Glomerular visceral epithelial cell (primary cell): ENCODE results near the gene GNA12.
A peak's percentile ranks its signal among the peaks of the same experiment; 100 is the strongest.

Experiments used
- DNase-seq: peaks from one replicate; pipeline ENCODE4 v3.0.0-alpha.2; 2016; ENCODE audit errors: extremely low spot score

GNA12 gene

GRCh38 chr7:2779051-2779450 lies 65.1 kb downstream of the GNA12 start:
- no peak for DNase-seq

DNA sequence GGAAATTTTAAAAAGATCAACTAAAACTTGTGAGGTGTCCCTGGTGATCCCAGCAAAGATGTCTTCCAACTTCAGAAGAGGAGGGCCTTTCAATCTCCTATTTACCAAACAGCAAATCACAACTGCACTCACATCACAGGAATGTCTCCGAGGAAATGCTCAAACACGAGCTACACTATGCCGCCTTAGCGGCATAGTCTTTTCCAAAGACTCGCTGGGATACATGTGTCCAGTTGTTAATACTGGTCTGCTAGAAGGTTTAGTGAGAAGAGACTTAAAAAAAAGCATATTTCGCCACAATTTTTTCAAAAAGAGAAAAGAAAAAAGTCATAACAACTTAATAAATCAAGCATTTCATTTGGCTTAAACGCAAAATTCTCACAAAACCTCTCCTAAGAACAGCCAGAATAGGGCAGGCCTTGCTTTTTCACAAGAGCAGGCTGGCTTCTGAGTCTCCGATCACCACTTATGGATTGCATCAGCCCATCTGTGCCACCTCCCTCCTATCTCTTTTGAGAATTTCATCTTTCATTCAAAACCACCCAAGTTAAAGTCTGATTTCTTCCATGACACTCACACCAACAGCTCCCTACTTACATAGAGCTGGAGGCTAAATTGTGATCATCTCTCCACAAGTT lies 66.1 kb downstream of the GNA12 start:
- DNase-seq, result no peak

DNA sequence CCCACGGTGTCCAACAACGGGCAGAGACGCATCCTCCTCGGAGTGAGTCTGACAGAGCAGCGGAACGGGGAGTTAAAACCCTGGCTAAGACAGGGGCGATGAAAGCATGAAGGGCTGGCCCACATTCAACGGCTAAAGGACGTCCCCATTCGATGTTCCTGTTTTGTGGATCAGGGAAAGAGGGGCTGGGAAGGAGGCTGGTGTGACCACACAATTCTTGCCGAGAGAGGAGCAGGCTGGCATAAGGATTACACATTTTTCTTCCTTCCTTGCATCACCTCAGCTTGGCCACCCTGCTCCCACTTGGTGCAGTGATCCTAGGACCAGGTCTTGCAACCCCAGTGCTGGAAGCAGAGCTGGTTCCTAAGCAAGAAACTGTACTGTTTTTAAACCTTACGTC lies 67.7 kb downstream of the GNA12 start:
- DNase-seq, result no peak

DNA sequence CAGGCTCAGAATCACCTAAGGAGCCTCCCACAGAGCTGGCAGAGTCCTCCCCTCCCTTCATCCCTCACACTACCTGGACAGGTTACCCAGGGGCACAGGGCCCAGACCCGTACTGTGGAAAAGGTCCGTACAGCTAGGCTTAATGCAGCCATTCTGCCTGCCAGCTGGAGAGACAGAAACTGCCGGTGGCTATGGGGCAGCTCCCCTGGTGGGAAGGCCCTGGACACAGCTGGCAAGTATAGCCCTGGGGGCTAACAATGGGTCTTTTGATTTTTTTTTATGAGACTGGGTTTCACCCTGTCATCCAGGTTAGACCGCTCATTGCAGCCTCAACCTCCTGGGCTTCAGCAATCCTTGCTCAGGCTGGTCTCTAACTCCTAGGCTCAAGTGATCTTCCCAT lies 68.3 kb downstream of the GNA12 start:
- DNase-seq, result no peak

DNA sequence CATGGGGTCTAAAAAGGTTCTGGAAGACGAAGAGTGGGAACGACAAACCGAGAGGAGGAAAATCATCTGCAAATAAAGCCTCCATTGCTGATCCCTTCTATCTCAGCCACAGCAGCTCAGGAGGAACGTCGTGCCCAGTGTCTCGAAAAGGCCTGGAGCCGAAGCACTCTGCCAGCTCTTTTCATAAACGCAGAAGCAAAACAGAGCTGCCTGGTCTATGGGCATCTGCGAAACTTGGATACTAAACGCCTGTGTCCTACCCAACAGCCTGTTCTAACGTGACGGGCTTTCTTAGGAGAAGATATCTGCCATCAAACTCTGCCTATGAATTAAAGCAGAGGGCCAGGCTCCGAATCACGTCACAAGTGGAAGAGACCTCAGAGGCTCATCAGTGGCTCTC lies 68.7 kb downstream of the GNA12 start:
- DNase-seq, result no peak

DNA sequence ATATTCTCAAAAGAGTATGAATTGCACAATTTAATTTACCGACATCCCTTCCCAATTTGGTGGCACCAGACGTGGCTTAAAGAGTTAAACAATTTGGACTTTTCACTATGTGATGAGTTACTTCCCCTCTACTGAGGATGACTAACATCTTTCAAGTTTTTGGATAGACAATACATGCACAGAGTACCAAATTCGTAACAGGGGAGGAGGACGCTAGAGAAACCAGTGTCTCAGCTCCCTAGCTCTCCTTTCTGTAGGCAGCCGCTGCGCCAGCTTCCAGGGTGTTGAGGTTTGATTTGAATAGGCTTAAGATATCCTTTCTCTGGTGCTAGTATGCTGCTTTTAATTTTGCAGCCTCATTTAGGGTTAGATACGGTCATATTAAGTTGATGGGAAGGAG lies 69.2 kb downstream of the GNA12 start:
- no peak for DNase-seq

- no peak for DNase-seq
Measured at GRCh38 chr7:2774280-2774679, 69.8 kb downstream of the GNA12 start.

- no peak for DNase-seq
Measured at GRCh38 chr7:2773608-2774007, 70.5 kb downstream of the GNA12 start.

- DNase-seq, result no peak
Measured at GRCh38 chr7:2771274-2771731, 72.8 kb downstream of the GNA12 start.

DNA sequence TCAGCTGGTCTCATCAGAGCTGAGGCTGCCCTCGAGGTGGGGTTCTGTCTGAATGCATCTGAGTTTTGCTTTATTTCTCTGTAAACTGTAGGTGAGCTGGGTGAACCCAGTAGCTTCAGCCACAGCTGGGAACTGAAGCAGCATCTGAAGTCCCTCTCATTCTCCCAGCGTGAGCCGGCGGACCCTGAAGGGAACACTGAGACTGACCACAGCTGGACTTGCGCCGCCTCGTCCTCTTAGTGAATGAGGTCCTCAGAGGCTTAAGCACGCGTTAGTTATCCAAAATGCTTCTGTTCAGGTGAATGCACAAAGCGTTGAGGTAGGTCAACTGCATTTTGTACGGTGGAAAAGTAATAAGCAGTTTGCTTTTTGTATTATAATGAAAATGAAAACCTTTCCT lies 79.5 kb downstream of the GNA12 start:
- no peak for DNase-seq

- DNase-seq, result no peak
Measured at GRCh38 chr7:2763597-2763996, 80.5 kb downstream of the GNA12 start.

DNA sequence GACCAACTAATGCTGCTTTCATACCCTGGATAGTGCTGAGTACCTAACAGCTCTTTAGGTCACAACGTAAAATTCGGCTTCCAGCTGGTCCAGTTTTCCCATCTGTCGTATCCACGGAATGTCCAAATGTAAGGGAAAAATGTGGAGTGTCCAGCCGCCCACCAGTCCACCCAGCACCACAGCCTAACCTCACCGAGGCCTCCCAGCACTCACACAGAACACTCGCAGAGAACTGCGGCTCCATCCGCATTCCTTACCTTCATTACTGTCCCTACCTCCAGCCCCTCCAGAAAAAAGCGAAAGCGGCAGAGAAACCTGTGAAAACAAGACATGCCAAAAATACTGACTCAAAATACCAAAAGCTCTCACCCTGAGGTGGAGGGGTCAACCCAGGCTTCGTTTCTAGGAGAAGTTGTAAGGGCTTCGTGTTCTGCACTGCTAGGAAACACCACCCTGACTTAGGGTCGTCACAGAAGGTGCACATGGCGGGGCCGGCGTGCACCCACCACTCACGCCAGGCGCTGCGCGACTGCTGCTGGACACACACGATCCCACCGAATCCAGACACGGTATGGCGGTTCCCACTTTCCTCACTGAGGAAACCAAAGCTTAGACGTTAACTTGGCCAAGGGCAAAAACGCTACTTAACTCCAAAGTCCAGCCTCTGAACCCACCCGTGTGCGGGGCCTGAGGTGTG lies 82.2 kb downstream of the GNA12 start:
- DNase-seq, result no peak

- DNase-seq, result no peak
Measured at GRCh38 chr7:2761131-2761624, 82.9 kb downstream of the GNA12 start.

DNA sequence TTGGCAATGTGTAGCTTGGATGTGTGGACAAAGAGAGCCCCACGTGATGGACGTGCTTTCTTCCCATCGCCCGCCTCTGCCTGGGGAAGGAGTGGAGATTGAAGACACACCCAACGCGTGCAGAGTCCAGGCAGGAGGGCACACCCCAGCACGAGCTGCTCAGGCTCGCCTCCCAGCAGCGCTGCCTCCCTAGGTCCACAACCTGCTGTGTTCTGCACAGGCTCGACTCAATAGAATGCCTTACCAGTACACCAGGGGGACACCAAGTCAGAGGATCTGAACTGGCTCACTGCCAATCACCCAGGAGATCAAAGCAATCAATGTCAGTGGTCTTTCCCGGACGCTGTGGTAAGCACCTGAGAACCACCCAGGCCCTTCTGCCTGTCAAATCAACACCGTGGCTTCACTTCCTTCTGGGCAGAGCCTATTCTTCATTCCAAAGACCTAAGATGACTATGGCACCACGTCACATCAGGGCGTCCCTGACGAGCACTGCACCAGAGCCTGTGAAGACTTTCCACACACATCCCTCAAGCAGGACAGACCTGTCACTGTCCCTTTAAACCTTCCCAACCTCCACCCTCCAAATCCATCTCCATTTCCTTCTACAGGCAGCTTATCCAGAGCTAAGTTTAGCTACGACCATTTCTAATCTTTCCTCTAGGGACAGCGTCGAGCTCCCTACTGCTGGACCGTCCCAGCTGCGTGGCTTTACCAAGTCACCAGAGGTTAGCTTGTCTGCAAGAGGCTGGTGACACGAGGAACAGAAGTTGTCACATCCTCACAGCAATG lies 83.8 kb downstream of the GNA12 start:
- DNase-seq, result peak; percentile 48

- DNase-seq, result no peak
Measured at GRCh38 chr7:2759736-2760097, 84.4 kb downstream of the GNA12 start.

- DNase-seq, result no peak
Measured at GRCh38 chr7:2758673-2759616, 85.2 kb downstream of the GNA12 start.

- DNase-seq, result peak; percentile 92
Measured at GRCh38 chr7:2757904-2758672, 86.0 kb downstream of the GNA12 start.

DNA sequence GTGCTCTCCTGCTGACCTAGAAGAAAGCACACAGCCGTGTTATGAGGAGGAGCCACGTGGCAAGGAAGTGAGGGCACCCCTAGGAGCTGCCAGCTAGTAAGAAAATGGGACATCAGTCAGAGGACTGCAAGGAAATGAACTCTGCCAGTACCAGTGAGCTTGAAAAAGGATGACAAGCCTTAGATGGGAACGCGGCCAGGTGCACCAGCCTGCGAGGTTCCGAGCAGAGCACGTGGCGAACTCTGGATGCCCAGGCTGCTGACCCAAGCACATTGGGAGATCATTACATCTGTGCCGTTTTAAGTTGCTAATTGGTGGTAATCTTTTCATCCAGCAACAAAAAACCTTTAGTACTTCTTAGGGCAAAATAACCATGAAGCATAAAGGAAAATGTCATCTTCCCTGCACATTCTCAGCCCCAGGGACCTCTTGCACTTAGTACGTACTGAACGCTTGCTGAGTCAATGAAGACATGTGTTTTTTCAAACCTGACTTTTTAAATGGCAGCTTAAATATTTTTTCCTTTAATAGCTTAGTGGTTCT lies 86.7 kb downstream of the GNA12 start:
- DNase-seq, result peak; percentile 73

- DNase-seq, result no peak
Measured at GRCh38 chr7:2755531-2755930, 88.6 kb downstream of the GNA12 start.

DNA sequence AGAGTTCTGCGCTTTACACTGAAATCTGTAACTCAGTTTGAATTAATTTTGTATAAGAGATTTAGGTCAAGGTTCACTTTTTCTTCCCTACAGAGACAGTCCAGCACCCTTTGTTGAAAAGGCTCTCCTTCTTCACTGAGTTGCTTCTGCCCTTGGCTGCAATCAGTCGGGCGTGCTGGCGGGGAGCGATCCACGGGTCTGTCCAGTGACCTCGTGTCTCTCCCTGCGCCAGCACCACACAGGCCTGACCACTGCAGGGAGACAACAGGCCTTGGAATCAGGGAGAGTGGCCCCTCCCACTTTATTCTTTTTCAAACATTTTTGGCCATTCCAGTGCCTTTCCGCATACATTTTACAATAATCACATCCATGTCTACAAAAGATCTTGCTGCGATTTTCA lies 89.2 kb downstream of the GNA12 start:
- no peak for DNase-seq

DNA sequence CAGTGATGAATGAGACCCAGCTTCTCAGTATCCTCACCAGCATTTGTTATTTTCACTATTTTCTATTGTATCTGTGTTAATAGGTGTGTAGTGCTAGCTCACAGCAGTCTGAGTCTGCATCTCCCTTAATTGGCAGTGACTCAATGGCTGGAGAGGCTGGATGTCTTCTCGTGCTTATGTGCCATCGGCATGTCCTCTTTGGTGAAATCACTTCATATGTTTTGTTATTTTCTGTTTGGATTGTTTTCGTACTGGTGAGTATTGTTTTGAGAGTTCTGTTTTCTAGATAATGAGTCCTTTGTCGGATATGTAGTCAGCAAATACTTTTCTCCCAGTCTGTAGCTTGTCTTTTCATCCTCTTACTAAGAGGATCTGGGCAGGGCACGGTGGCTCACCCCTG lies 90.0 kb downstream of the GNA12 start:
- DNase-seq, result no peak
